GM18502 (cell line): ENCODE measurements around the gene C22orf31.

ENCODE experiments used
- ATAC-seq: cut with Tn5 transposase; IDR thresholded peaks from one replicate; pipeline ENCODE4 v1.9.1; 2021; ENCODE audit warnings: mild to moderate bottlenecking; ENCODE audit not compliant: unreplicated experiment, poor library complexity

Gene C22orf31

DNA sequence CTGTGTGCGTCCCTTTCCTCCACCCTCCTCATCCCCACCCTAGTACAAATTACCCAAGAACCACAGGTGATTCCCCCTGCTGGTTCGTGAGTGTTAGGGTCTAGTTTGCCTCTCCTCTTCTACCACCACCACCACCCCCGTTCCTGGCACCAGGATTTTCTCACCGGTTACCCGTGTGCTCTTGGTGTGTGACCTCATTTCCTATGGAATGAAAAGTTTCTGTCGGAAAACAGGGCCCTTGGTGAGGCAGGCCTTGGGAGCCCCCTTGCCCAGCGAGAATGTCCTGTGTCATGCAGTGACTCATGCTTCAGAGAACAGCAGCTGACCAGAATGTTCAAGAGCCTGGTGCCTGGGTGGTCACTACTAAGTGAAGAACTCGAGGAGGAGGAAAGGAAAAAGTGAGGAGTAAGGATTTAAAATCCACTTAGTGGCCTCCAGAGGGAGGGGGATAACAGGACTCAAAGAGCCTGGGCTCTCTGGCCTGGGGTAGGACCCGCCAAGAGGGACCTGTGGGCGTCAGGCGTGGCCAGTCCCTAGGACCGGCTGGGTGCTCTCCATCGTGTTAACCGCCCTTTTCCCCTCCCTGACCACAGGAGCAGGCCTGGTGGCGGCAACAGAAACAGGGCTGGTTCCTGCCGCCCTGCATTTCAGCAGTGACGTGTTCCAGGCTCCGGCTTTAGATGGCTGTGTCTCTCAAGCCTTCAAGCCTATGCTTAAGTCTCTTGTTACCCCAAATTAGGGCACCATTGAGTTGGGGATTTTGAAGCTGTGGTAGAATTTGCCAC lies 30.2 kb downstream of the C22orf31 start:
- no peak for ATAC-seq

DNA sequence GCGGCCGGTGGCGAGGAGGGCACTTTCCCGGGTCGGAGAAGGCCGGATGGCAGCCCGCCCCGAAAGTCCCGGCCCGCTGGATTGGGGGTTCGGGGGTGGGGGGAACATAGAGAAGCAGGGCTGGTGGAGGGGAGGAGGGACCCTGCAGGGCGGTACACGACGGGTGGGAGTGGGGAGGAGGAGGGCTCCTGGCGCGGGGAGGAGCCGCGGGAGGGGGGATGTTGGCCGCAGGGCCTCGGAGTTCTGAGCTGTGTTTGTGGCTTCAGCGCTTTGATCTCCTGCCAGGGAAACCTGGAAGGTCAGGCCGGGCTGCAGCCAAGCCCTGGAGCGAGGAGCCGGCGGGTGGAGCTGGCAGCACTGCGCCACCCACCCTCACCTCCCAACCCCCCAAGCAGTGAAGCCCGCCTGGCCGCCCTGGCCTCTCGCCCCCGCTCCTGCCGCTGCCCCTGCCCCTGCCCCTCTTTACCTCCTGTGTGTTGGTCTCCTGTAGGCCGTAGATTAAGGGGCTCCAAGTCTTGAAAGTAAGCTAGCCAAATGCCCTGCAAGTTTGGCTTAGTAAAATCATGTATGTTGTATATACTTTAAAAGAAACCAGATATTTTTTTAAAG lies 30.9 kb downstream of the C22orf31 start:
- no peak for ATAC-seq

DNA sequence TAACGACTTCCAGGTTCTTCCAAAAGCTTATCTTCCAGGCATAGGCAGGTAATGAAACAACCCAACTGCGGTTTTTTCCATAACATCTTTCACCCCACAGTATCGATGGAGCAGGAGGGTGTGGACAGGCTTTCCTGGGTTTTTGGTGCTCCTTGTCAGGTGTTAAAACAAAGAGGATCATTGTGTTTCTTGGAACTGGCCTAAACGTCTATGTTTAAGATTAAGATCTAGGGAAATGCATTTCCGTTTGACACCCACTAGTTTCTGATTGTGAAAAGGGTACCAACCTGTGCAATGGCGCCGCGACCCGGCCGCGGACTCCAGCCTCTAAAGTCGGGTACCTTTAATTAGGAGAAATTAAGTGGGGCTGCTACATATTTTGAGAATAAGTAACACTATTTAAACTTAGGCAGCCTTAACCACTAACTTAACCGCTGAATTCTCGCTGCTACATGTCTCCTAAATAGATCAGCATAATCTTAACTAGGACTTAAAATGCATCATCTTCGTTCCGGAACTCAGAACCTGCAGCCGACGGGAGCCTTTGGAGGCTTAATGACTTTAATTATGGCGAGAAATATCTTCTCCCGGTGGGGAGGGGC lies 31.5 kb downstream of the C22orf31 start:
- no peak for ATAC-seq

DNA sequence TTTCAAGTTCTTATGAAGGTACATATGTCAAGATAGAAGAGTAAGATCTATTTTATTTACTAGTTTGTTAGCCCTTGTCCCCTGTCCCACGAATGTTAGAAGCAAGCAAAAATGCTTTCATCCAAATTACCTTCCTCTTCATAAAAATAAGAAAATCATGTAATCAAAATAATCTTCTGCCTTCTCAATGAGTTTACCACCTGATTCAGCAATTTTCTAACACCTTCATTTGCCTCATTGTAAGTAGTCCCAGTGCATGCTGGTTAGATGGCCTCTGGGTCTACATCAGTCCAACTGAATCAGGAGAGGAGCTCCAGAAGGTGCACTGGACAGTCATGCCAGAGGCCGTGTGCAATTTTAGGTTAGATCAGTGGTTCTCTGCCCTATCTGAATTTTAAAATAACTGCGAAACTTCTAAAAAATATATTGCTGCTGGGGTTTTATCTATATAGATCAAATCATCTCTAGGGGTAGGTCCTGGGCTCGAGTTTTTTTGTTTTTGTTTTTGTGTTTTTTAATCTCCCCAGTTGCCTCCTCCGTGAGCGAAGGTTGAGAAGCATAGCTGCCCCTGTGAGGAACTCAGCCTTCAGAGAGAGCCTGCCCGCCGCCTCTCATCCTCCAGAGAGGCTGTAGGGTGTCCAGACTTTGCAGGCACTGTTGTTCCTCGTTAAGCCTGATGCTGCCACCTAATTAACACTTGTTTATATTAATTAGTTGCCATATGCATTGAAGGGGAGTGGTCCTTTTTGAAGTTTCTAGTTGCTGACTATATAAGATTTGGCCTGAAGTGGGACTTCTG lies 32.2 kb downstream of the C22orf31 start:
- ATAC-seq, result no peak

- no peak for ATAC-seq
Observed at GRCh38 chr22:29028468-29028867, 33.2 kb downstream of the C22orf31 start.

- ATAC-seq, result no peak
Observed at GRCh38 chr22:29026579-29026978, 35.1 kb downstream of the C22orf31 start.

DNA sequence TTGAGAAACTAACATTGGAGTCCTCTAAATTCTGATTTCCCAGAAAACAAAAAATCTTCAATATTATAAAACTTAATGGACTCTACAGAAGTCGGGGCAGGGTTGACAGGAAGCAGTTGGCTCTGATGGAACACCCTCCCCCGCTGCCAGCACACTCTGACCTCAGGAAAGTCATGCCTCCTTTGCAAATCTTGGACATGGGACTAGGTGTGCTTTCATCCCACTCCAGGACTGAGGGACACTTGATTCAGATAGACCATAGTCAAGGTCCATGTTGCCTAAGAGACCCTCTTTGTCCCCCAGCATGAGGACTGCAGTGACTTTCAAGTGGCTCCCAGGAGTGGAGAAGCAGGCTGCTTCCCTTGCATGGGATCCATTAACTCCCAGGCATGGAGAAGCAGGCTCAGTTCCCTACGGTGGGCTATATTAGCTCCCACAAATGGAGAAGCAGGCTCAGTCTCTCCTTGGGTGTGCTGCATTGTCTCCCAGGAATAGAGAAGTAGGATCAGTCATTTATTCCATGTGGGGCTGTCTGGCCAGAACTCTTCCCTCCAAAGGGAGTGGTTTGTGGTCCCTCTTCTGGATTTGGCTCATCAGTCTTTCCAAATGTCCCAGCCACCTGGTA lies 38.3 kb downstream of the C22orf31 start:
- ATAC-seq, result no peak

GRCh38 chr22:29022101-29022817 lies 39.4 kb downstream of the C22orf31 start:
- ATAC-seq, result no peak

DNA sequence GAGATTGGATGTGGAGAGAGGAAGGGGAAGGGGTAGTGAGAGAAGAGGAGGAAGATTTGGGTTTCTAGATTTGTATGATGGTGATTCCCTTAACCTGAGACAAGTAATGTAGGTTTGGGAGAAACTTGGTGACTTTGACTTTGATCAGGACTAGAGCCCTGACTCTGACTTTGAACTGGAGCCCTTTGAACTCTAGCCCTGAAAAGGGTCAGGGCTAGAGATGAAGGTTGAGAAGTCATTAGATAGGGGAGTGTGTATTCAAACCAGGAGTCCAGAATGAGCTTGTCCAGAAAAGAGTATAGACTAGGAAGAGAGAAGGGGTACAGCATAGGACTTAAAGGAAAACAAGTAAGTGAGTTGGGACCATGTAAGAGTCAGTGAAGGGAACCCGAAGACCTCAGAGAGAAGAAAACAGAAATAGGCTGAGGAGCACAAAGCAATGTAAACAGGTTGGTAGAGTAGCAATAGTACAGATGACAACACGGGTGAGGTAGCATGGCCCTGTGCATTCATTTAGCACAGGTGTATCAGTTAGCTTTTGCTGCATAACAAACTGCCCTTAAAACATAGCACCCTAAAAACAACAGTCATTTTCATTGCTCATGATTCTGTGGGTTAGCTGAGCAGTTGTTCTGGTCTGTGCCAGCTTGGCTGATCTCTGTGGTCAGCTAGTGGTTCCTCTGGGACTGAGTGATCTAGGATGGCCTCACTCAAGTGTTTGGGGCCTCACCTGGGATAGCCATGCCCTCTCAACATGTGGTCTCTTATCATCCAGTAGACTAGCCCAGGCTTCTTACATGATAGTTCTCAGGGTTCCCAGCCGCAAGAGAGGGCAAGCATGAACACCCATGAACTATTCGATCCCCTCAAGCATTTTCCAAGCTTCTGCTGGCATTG lies 43.1 kb downstream of the C22orf31 start:
- ATAC-seq, result no peak

DNA sequence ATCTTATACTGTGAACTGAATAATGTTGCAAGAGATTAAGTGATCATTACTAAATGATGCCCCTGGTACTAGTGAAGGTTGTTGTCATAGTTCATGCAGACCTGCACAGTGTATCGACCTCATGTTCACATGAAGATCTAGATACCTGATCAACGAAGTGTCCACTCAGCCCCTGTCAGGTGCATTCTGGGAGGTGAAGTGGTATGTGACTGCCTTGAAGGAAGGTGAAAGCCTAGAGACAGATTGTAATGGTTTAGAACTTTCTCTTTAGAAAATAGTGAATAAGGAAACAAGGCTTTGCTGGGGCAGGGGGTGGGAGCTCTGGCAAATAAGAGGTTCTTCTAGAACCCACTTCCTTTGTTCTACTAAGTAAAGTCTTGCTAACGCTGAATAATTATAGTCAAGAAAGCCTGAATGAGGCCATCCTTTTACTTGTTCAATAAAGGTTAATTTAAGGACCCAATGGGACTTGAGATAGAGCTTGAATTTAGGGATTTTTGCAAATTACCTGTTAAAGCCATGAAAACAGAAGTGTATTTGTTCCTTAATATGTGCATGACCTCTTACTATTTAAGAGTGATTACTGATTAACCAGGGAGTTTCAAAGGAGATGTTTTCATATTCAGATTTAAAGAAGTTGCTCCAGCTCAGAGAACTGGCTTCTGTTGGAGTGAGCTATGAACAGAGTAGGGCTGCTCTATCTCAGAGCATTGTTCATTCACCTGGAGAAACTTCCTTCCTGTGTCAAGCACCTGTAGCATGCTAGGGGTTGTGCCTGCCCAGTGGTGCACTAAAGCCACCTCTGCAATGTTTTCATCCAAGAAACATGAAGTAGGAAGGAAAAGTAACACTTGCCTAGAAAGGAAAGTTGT lies 45.3 kb downstream of the C22orf31 start:
- ATAC-seq, result no peak

GRCh38 chr22:29014773-29015172 lies 46.9 kb downstream of the C22orf31 start:
- ATAC-seq, result no peak

- ATAC-seq, result no peak
Observed at GRCh38 chr22:29014293-29014692, 47.3 kb downstream of the C22orf31 start.

DNA sequence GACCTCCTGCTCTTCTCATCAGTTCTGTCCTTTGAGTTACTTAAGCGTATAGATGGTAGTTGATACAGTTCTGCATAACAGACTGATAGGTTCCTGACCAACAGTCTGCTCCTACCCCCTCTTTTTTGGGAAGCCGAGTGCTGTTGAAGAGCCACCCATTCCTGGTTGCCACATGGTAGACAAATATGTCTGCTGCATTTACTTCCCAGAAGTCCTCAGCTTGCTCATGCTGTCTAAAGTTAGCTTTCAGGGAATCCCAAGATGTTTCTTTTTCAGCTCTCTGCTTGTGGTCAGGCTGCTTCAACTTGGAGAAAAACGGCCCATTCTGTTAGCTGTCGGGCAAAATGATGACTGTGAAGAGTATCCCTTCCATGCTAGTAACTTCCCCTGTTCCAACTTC lies 48.7 kb downstream of the C22orf31 start:
- no peak for ATAC-seq

- ATAC-seq, result no peak
Observed at GRCh38 chr22:29012101-29012433, 49.6 kb downstream of the C22orf31 start.

GRCh38 chr22:29011240-29012100 lies 50.2 kb downstream of the C22orf31 start:
- no peak for ATAC-seq

- ATAC-seq, result no peak
Observed at GRCh38 chr22:29009148-29009547, 52.5 kb downstream of the C22orf31 start.
